GM18858 (cell line): ENCODE results near the gene PRPF18.

Experiments used
- ATAC-seq: cut with Tn5 transposase; IDR thresholded peaks from one replicate; pipeline ENCODE4 v1.9.1; 2021; ENCODE audit not compliant: unreplicated experiment

Gene PRPF18

GRCh38 chr10:13637303-13637856 is 50.6 kb downstream of the PRPF18 start:
- ATAC-seq = no peak

- no peak for ATAC-seq
Observed at GRCh38 chr10:13637894-13638293, 51.1 kb downstream of the PRPF18 start.

GRCh38 chr10:13642293-13642692 is 55.5 kb downstream of the PRPF18 start:
- ATAC-seq = no peak

- ATAC-seq = no peak
Observed at GRCh38 chr10:13643016-13643415, 56.3 kb downstream of the PRPF18 start.

- ATAC-seq = no peak
Observed at GRCh38 chr10:13644866-13645265, 58.1 kb downstream of the PRPF18 start.

GRCh38 chr10:13648425-13648824 is 61.7 kb downstream of the PRPF18 start:
- no peak for ATAC-seq

- no peak for ATAC-seq
Observed at GRCh38 chr10:13649844-13650520, 63.2 kb downstream of the PRPF18 start.

- no peak for ATAC-seq
Observed at GRCh38 chr10:13650961-13651360, 64.2 kb downstream of the PRPF18 start.

GRCh38 chr10:13651969-13652720 is 65.4 kb downstream of the PRPF18 start:
- no peak for ATAC-seq

- ATAC-seq = no peak
Observed at GRCh38 chr10:13652860-13653259, 66.1 kb downstream of the PRPF18 start.

GRCh38 chr10:13654118-13654830 is 67.5 kb downstream of the PRPF18 start:
- no peak for ATAC-seq

- no peak for ATAC-seq
Observed at GRCh38 chr10:13654846-13655245, 68.1 kb downstream of the PRPF18 start.

- no peak for ATAC-seq
Observed at GRCh38 chr10:13656337-13657100, 69.8 kb downstream of the PRPF18 start.

GRCh38 chr10:13657101-13657680 is 70.4 kb downstream of the PRPF18 start:
- ATAC-seq = no peak

- ATAC-seq = no peak
Observed at GRCh38 chr10:13658264-13658663, 71.5 kb downstream of the PRPF18 start.

- ATAC-seq = no peak
Observed at GRCh38 chr10:13658871-13659685, 72.3 kb downstream of the PRPF18 start.

- no peak for ATAC-seq
Observed at GRCh38 chr10:13659887-13660550, 73.3 kb downstream of the PRPF18 start.

GRCh38 chr10:13660551-13660920 is 73.8 kb downstream of the PRPF18 start:
- no peak for ATAC-seq

GRCh38 chr10:13661256-13661655 is 74.5 kb downstream of the PRPF18 start:
- ATAC-seq = no peak
